Measurements from ENCODE around the gene SLBP. TPM values are rescaled to one million over a fixed set of nuclear protein-coding genes. Genes with fewer than 3 reads are reported as not detected.

The SLBP gene
- total RNA-seq, 1 experiment from 2014 or later = 61.7 TPM

DNA sequence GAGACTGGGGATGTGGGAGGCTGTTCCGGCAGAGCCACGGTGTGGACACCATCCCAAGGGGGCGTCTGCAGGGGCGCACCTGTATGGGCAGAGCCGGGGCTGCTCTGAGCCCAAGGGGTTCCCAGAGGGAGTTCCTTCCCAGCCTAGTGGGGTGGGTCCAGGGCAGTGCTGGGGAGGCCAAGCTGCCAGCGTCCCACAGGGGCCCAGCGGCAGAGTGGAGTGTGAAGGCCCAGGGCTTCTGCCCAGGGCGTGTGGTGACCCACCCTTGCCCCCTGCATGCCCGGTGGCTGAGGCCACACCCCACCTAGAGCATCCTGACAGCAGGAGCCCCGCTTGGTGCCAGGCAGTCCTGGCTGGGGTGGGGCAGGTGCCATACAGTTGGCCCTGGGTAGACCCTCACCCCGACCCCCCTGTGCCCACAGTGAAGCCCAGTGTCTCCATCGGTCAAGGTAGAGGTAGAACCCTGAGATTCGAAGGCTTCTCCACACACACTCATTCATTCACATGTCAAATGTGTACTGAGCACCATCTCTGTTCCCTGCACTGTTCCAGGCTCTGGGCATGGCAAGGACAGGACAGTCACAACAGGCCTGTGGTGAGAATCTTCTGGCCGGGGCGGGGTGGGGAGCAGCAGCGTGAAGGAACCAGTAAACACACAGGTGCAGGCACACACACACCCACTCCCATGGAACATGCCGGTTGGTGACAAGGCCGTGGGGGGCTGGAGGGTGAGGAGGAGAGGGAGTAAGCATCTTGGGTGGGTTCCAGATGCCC, 38.4 kb upstream of the SLBP start:
- H3K9me3 ChIP-seq (ENCODE audit: insufficient read depth, low read depth) = no peaks in the 10 kb centered on the region
- CTCF ChIA-PET = no interaction called here
- H3F3A ChIP-seq (ENCODE audit: insufficient read depth, low read depth) = peaks cover 9% of the 10 kb centered on the region; the same call in 1 of the 2 replicates
- no peak overlapping the region for H2AFZ ChIP-seq
- H4K20me1 ChIP-seq (ENCODE audit: insufficient read depth) = no peaks in the 10 kb centered on the region; the same call in 1 of the 2 replicates
- BruUV-seq (replicated peaks) = no TSS peak
- H3K4me1 ChIP-seq (replicated peaks; ENCODE audit: insufficient read depth) = no peaks in the 10 kb centered on the region
- intact Hi-C loops (cut with micrococcal nuclease; ENCODE audit: unreplicated experiment) = loop anchor here (5.0 kb wide), 1 partner anchor 42 kb away; the partner anchor contains the start of gene FGFR3
- no peak overlapping the region for H3K4me2 ChIP-seq
- no peak for DNase-seq
- no peaks in the 10 kb centered on the region for H3K36me3 ChIP-seq (ENCODE audit: low read depth)
- H3K27ac ChIP-seq = no peak overlapping the region
- H3K4me3 ChIP-seq = no peak overlapping the region
- no peaks in the 10 kb centered on the region for H3K9me2 ChIP-seq (ENCODE audit: insufficient read depth)
- POLR2A ChIA-PET (ENCODE audit: unreplicated experiment) = no interaction called here
- no peaks in the 10 kb centered on the region for H3K27me3 ChIP-seq (ENCODE audit: insufficient read depth, low read depth)
- TF ChIP-seq EZH2 (IDR thresholded peaks at IDR 0.05; ENCODE audit: low read depth) = no peak
- TF ChIP-seq, protein P1, sequence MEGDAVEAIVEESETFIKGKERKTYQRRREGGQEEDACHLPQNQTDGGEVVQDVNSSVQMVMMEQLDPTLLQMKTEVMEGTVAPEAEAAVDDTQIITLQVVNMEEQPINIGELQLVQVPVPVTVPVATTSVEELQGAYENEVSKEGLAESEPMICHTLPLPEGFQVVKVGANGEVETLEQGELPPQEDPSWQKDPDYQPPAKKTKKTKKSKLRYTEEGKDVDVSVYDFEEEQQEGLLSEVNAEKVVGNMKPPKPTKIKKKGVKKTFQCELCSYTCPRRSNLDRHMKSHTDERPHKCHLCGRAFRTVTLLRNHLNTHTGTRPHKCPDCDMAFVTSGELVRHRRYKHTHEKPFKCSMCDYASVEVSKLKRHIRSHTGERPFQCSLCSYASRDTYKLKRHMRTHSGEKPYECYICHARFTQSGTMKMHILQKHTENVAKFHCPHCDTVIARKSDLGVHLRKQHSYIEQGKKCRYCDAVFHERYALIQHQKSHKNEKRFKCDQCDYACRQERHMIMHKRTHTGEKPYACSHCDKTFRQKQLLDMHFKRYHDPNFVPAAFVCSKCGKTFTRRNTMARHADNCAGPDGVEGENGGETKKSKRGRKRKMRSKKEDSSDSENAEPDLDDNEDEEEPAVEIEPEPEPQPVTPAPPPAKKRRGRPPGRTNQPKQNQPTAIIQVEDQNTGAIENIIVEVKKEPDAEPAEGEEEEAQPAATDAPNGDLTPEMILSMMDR (conservative IDR thresholded peaks at IDR 0.05) = no peak
- H3K79me2 ChIP-seq (ENCODE audit: low read depth) = no peaks in the 10 kb centered on the region

DNA sequence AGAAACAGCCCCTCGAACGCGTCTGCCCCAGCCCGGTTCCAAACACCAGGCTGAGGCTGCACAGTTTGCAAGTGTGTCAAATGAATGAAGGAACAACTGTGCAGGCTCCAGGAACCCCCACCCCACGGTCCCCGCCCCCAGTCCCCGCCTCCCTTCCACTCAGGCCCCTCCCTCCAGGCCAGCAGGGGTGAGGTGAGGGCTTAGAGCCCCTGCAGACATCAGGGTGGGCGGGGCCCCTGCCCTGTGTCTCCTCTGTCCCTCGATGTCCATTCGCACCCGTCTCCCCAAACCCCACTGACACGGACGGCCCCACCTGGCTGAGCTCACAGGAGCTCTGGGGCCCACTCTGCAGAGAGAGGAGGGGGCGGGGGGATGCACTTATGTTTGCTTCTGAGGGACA, 37.7 kb upstream of the SLBP start:
- Histone ChIP-seq H3K27ac (no peak overlapping the region), H3F3A (ENCODE audit: insufficient read depth, low read depth) (peaks cover 15% of the 10 kb centered on the region; the same call in 1 of the 2 replicates), H3K4me1 (replicated peaks; ENCODE audit: insufficient read depth) (no peaks in the 10 kb centered on the region), H3K4me2 (no peak overlapping the region), H3K9me2 (ENCODE audit: insufficient read depth) (no peaks in the 10 kb centered on the region), H3K27me3 (ENCODE audit: insufficient read depth, low read depth) (no peaks in the 10 kb centered on the region), H2AFZ (no peak overlapping the region), H3K4me3 (no peak overlapping the region), H3K79me2 (ENCODE audit: low read depth) (no peaks in the 10 kb centered on the region), H4K20me1 (ENCODE audit: insufficient read depth) (no peaks in the 10 kb centered on the region; the same call in 1 of the 2 replicates), H3K9me3 (ENCODE audit: insufficient read depth, low read depth) (no peaks in the 10 kb centered on the region), H3K36me3 (ENCODE audit: low read depth) (no peaks in the 10 kb centered on the region)
- BruUV-seq (replicated peaks) = no TSS peak
- no peak for TF ChIP-seq EZH2 (IDR thresholded peaks at IDR 0.05; ENCODE audit: low read depth)
- TF ChIP-seq, protein P1 (conservative IDR thresholded peaks at IDR 0.05) = no peak
- DNase-seq = no peak
- intact Hi-C loops (cut with micrococcal nuclease; ENCODE audit: unreplicated experiment) = loop anchor here (2.0 to 5.0 kb wide), 2 partner anchors 42 to 149 kb away; partner anchors contain the start of gene FGFR3
- POLR2A ChIA-PET (ENCODE audit: unreplicated experiment) = no interaction called here
- CTCF ChIA-PET = no interaction called here

DNA sequence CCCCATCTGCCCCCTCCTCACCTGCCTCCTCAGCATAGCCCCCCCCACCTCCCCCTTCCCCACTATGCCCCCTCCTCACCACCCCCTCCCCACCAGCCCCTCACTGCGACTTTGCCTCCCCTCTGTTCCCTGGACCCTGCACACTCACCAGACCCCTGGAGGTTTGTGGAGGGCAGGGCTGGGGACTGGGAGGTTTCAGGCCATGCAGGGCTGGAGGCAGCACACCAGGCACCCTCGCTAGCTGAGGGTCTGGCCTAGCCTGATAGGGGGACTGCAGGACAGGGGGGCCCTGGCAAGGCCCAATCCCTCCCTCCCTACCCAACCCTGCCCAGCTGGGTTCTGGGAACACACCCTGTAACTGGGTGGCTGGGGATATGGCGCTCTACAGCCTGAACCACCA, 37.3 kb upstream of the SLBP start:
- CTCF ChIA-PET = no interaction called here
- POLR2A ChIA-PET (ENCODE audit: unreplicated experiment) = no interaction called here
- no peaks in the 10 kb centered on the region for H3K27me3 ChIP-seq (ENCODE audit: insufficient read depth, low read depth)
- H3F3A ChIP-seq (ENCODE audit: insufficient read depth, low read depth) = peaks cover 19% of the 10 kb centered on the region; the same call in 1 of the 2 replicates
- BruUV-seq (replicated peaks) = no TSS peak
- no peaks in the 10 kb centered on the region for H3K36me3 ChIP-seq (ENCODE audit: low read depth)
- no peak overlapping the region for H3K27ac ChIP-seq
- no peak overlapping the region for H2AFZ ChIP-seq
- H3K4me3 ChIP-seq = no peak overlapping the region
- H3K4me1 ChIP-seq (replicated peaks; ENCODE audit: insufficient read depth) = no peaks in the 10 kb centered on the region
- no peak overlapping the region for H3K4me2 ChIP-seq
- TF ChIP-seq, protein P1 (conservative IDR thresholded peaks at IDR 0.05) = no peak
- TF ChIP-seq EZH2 (IDR thresholded peaks at IDR 0.05; ENCODE audit: low read depth) = no peak
- intact Hi-C loops (cut with micrococcal nuclease; ENCODE audit: unreplicated experiment) = loop anchor here (2.0 kb wide), 1 partner anchor 149 kb away; no protein-coding TSS in a partner anchor
- H3K79me2 ChIP-seq (ENCODE audit: low read depth) = no peaks in the 10 kb centered on the region
- H4K20me1 ChIP-seq (ENCODE audit: insufficient read depth) = no peaks in the 10 kb centered on the region; the same call in 1 of the 2 replicates
- no peaks in the 10 kb centered on the region for H3K9me2 ChIP-seq (ENCODE audit: insufficient read depth)
- H3K9me3 ChIP-seq (ENCODE audit: insufficient read depth, low read depth) = no peaks in the 10 kb centered on the region
- DNase-seq = no peak

All from PC-9 (cell line).